GM12873 (cell line): ENCODE data around the gene CDHR1.

Source experiments
- CTCF ChIP-seq: IDR thresholded peaks from 2 replicates; pipeline ENCODE4 v1.5.1; 2012; ENCODE audit warnings: low read depth, mild to moderate bottlenecking, moderate library complexity, low read length, control low read depth; ENCODE audit not compliant: insufficient read depth; ENCODE audit errors: missing control alignments

Gene CDHR1

GRCh38 chr10:84190621-84191020, 3.7 kb upstream of the CDHR1 start:
- no peak for TF ChIP-seq CTCF

- TF ChIP-seq CTCF: no peak
These were observed 3.2 kb upstream of the CDHR1 start for GRCh38 chr10:84191106-84191505.

GRCh38 chr10:84193327-84193726, 1.0 kb upstream of the CDHR1 start:
- TF ChIP-seq CTCF: no peak

GRCh38 chr10:84193846-84194423, 402 bp upstream of the CDHR1 start:
- TF ChIP-seq CTCF: no peak

- TF ChIP-seq CTCF: no peak
These were observed 900 bp downstream of the CDHR1 start for GRCh38 chr10:84195044-84195830.

GRCh38 chr10:84196083-84196482, 1.7 kb downstream of the CDHR1 start:
- TF ChIP-seq CTCF: no peak

- no peak for TF ChIP-seq CTCF
These were observed 2.6 kb downstream of the CDHR1 start for GRCh38 chr10:84196941-84197340.
